Fibroblast of lung (primary cell): Measurements from ENCODE around the gene ICAM3.

Source experiments
- CTCF ChIP-seq, 2 donors: IDR thresholded peaks in 1 of 2; conservative IDR thresholded peaks in 1 of 2; 1 replicate in 1 of 2; 2 replicates in 1 of 2; pipeline ENCODE4 v1.5.1; 2011 to 2012; ENCODE audit warnings: low read length in 2 of 2, control low read depth in 1 of 2, inconsistent platforms in 1 of 2, low read depth in 1 of 2, mild to moderate bottlenecking in 1 of 2
- EZH2 ChIP-seq: IDR thresholded peaks from 2 replicates; pipeline ENCODE4 v1.5.1; 2012; ENCODE audit warnings: low read length, control low read depth, mild to moderate bottlenecking; ENCODE audit errors: missing control alignments

GRCh38 chr19:10305139-10305806 is 34.2 kb downstream of the ICAM3 start:
- no peak for TF ChIP-seq CTCF (conservative IDR thresholded peaks at IDR 0.05 in 1 of 2, IDR thresholded peaks at IDR 0.05 in 1 of 2; ENCODE audit: low read depth in 1 of 2, low read length in 2 of 2)
- no peak for TF ChIP-seq EZH2
